Gastrocnemius medialis (tissue), 4 donors: ENCODE measurements around the gene GABRB2.

ENCODE experiments used
- CTCF ChIP-seq, 5 experiments: fragments of 450-650 bp in 3 of 5; fragments of 200-600 bp in 2 of 5; sonication (generic) in 2 of 5; IDR thresholded peaks in 4 of 5; conservative IDR thresholded peaks in 1 of 5; 1 replicate in 4 of 5; 2 replicates in 1 of 5; pipeline ENCODE4 v1.5.1; 2016 to 2019; ENCODE audit warnings: antibody characterized with exemption in 5 of 5, mild to moderate bottlenecking in 3 of 5, moderate library complexity in 3 of 5
- POLR2A ChIP-seq, 2 donors: fragments of 450-650 bp; IDR thresholded peaks; one replicate each; pipeline ENCODE4 v1.6.1; 2017; ENCODE audit warnings: antibody characterized with exemption in 2 of 2, mild to moderate bottlenecking in 2 of 2, moderate library complexity in 2 of 2

- TF ChIP-seq CTCF (IDR thresholded peaks at IDR 0.05 in 4 of 5, conservative IDR thresholded peaks at IDR 0.05 in 1 of 5) (no peak), POLR2A (IDR thresholded peaks at IDR 0.05) (no peak)
These were observed 177.5 kb downstream of the GABRB2 start for GRCh38 chr5:161369022-161369421.
